Bronchial epithelial cell (primary cell): ENCODE data around the gene NCOA4. TPM values are rescaled to one million over a fixed set of nuclear protein-coding genes. Genes with fewer than 3 reads are reported as not detected.
"Not testable (repeated sequence)": the region's sequence is repeated elsewhere in the genome, so short reads cannot be mapped to it uniquely, and the experiment has no call there.

ENCODE experiments used
- DNase-seq: peaks from one replicate; pipeline ENCODE4 v3.0.0-alpha.2; 2010; ENCODE audit warnings: low read depth
- FAIRE-seq: peaks from 2 replicates; lab custom pipeline; 2011; peaks lifted over from hg19 to GRCh38; lab: Jason Lieb, UNC
- H3K27me3 ChIP-seq: 2 replicates; pipeline ENCODE4 v1.5.1; 2011; ENCODE audit warnings: low read length; ENCODE audit not compliant: control insufficient read depth, insufficient read depth
- H3K36me3 ChIP-seq: 2 replicates; pipeline ENCODE4 v1.5.1; 2011; ENCODE audit warnings: low read length; ENCODE audit not compliant: control insufficient read depth, insufficient read depth
- H3K4me3 ChIP-seq: 2 replicates; pipeline ENCODE4 v1.5.1; 2011; ENCODE audit warnings: mild to moderate bottlenecking, low read depth, low read length, control low read depth
- CTCF ChIP-seq: IDR thresholded peaks from 2 replicates; pipeline ENCODE4 v1.5.1; 2011; ENCODE audit warnings: mild to moderate bottlenecking, moderate library complexity, low read length, control low read depth, inconsistent platforms; ENCODE audit not compliant: insufficient read depth, severe bottlenecking
- total RNA-seq: library from RNA; depleted of rRNA; stranded (reverse); fragments of >200 nt; gene quantifications from 2 replicates; pipeline ENCODE4 v1.2.1, GENCODE V29; 2014

NCOA4 gene
- total RNA-seq, 1 donor from 2014 or later = 150 TPM

- Histone ChIP-seq H3K4me3 (no peak overlapping the region), H3K27me3 (no peaks in the 10 kb centered on the region), H3K36me3 (peaks cover 16% of the 10 kb centered on the region)
- FAIRE-seq (no peak), DNase-seq (no peak)
- TF ChIP-seq CTCF = no peak
These were observed 25.5 kb downstream of the NCOA4 start for GRCh38 chr10:46004963-46005362.

- no peaks in the 10 kb centered on the region for H3K27me3 ChIP-seq
- FAIRE-seq (no peak), DNase-seq (no peak)
- H3K36me3 ChIP-seq = peaks cover 11% of the 10 kb centered on the region
- H3K4me3 ChIP-seq = no peak overlapping the region
- TF ChIP-seq CTCF = no peak
These were observed 27.3 kb downstream of the NCOA4 start for GRCh38 chr10:46002916-46003693.

- not testable (repeated sequence) for H3K4me3 ChIP-seq, DNase-seq, FAIRE-seq, H3K27me3 ChIP-seq
- H3K36me3 ChIP-seq = peaks cover 12% of the 10 kb centered on the region
These were observed 28.2 kb downstream of the NCOA4 start for GRCh38 chr10:46002189-46002687.

GRCh38 chr10:46001187-46001756 is 29.2 kb downstream of the NCOA4 start:
- no peak for TF ChIP-seq CTCF
- DNase-seq = no peak

GRCh38 chr10:46000538-46000937 is 29.9 kb downstream of the NCOA4 start:
- peaks cover 9% of the 10 kb centered on the region for H3K36me3 ChIP-seq
- FAIRE-seq = no peak

More at GRCh38 chr10:46001187-46001756, 29.2 kb downstream of the NCOA4 start:
- no peaks in the 10 kb centered on the region for H3K27me3 ChIP-seq
- no peak overlapping the region for H3K4me3 ChIP-seq
- peaks cover 11% of the 10 kb centered on the region for H3K36me3 ChIP-seq
- FAIRE-seq = no peak

GRCh38 chr10:45999955-46000354 is 30.5 kb downstream of the NCOA4 start:
- FAIRE-seq, H3K27me3 ChIP-seq, H3K36me3 ChIP-seq, H3K4me3 ChIP-seq, DNase-seq: not testable (repeated sequence)

More at GRCh38 chr10:46000538-46000937, 29.9 kb downstream of the NCOA4 start:
- Histone ChIP-seq H3K27me3 (no peaks in the 10 kb centered on the region), H3K4me3 (no peak overlapping the region)
- DNase-seq = no peak
- TF ChIP-seq CTCF = no peak
